HG03558 (cell line): ENCODE data around the gene IQSEC3.
"Not testable (repeated sequence)": the region's sequence is repeated elsewhere in the genome, so short reads cannot be mapped to it uniquely, and the experiment has no call there.

Experiments used
- ATAC-seq: cut with Tn5 transposase; IDR thresholded peaks from one replicate; pipeline ENCODE4 v1.9.1; 2021; ENCODE audit warnings: moderate number of reproducible peaks; ENCODE audit not compliant: unreplicated experiment; ENCODE audit errors: extremely low read depth

Gene IQSEC3

DNA sequence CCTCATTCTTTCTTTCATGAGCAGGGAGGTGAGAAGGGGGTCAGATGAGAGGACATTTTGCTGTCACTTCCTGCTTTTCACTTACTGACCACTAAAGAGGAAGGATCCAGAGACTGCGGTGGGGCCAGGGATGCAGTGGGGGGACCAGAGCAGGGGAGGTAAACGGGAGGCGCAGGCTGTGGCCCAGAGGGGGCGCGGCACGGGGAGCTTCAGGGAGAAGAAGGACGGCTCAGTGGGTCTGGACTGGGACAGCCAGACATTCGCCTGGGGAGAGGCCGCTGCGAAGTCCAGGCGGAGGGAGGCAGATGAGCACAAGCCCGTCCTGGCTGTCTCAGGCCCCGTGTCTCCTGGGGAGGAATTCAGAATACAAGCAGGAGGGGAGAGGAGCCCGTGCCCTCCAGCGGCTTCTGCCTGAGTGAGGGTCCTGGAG lies 106.2 kb downstream of the IQSEC3 start:
- no peak for ATAC-seq

DNA sequence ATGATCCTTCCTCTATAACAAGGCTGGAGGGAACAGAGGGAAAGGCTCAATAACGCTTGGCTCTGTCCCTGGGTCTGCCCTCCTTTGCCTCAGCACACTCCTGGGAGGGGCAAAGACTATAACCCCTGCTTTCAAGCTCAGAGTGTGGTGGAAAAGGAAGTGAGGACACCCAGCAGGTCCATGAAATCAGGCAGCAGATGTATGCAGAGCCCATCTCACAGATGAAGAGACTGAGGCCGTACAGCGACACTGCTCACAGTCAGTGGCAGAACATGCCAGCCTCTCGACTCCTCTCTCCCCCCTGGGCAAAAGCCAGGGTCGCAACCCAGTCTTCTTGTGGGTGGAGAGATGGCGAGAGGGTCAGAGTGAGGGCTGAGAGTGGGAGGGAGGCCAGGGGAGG lies 107.6 kb downstream of the IQSEC3 start:
- no peak for ATAC-seq

DNA sequence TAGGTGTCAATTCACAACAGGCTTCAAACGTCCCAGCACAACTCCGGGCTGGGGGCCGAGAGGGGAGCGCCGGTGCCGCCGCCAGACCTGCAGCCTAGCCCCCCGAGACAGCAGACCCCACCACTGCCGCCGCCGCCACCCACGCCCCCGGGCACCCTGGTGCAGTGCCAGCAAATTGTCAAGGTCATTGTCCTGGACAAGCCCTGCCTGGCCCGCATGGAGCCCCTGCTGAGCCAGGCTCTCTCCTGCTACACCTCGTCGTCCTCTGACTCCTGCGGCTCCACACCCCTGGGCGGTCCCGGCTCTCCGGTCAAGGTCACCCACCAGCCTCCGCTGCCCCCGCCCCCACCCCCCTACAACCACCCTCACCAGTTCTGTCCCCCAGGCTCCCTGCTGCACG lies 108.0 kb downstream of the IQSEC3 start:
- ATAC-seq, result no peak

DNA sequence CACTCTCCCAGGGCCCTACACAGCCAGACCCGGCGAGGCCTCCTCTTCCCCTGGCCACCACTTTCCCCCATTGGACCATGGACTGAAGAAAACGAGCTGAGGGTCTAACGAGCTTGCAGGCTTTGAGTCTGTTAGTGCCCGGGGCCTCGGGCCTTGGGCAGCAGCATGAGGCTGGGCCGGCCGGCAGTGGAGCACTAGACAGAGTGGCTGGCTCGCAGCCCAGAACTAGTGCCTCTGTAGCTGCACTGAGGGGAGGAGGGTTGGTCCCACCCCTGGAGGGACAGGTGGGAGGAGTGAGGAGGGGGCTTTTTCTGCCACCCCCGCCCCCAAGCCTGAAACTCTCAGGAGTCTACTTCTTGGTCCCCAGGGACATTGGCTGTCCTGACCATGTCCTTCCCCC lies 108.7 kb downstream of the IQSEC3 start:
- ATAC-seq, result no peak

DNA sequence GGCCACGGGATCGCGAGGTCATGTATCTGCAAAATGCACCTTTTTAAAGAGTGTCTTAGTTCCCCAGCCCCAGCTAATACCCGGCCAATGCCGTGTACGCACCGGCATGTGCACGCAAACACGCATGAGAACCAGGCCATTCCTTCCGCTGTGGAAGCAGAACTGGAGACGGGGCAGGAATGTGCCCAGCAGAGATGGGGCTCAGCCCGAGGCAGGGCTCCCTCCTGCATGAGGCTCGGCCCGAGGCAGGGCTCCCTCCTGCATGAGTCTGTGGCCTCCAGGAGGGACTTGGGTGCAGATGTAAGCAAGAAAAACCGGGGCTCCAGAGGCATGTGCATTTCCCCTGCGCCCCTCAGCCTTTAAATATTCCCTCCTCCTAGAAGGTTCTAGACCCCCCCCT lies 109.2 kb downstream of the IQSEC3 start:
- ATAC-seq, result no peak

DNA sequence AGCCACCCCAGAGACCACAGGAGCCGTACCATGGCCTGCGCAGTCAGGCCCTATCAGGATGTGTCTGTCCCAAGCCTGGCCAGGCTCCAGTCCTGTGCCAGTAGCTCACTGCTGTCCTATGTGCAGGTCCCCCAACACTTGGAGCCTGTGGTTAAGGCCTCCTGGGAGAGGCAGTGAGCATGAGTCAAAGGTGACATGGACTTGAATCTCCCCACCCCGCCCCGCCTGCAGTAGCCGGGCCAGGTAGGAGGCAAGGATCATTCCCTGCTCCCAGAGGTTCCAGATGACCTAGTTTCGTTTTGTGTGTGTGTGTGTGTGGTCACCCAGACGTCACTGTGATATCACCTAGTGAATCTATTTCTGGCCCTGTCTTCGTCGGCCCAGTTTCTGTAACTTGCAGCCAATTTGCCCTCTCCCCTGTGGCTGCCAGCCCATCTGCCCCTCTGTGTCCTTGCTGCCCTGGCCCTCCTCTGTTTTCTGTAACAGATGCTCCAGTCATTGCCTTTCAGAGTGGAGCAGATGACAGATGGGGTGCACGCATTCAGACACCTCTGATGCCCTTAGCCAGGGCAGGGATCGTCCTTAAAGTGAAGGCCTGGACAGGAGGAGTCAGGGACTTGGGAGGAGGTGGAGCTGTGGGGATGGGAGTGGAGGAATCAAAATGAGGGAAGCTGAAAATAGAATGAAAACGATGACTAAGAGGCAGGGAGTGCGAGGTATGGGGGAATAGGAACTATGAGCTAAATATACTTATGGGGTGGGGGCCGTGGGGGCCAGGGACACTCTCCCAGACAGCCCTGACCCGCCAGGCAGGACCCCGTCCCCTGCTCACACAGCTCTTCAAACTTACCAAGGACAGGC lies 110.0 kb downstream of the IQSEC3 start:
- ATAC-seq, result no peak

DNA sequence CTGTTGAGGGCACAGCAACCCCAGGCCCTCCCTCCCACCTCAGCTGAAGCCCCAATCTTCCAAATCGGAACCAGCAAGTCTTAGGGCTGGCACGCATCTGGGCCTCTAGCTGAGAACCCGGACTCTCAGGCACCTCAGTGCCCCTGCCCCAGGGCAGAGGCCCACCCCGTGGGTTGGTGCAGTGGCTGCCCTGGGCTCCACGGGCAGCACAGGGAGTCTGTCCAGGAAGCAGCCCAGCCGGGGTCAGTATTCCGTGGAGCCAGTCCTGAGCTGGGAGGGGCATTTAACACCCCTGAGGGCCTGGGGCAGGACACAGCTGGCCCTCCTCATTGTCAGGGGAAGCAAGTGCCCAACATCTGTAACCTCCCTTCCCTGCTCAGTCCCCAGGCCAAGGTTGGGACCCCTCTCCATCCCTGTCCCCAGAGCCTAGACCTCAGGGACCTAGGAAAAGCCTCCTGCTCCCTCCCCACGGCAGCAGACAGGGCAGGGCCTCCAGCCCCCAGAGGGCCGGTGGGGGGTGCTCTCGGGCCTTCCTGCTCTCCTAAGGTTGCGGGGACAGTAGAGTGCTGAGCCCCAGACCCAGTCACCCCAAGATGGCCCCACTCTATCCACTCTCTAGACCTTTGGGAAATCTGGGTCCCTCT lies 110.9 kb downstream of the IQSEC3 start:
- no peak for ATAC-seq

DNA sequence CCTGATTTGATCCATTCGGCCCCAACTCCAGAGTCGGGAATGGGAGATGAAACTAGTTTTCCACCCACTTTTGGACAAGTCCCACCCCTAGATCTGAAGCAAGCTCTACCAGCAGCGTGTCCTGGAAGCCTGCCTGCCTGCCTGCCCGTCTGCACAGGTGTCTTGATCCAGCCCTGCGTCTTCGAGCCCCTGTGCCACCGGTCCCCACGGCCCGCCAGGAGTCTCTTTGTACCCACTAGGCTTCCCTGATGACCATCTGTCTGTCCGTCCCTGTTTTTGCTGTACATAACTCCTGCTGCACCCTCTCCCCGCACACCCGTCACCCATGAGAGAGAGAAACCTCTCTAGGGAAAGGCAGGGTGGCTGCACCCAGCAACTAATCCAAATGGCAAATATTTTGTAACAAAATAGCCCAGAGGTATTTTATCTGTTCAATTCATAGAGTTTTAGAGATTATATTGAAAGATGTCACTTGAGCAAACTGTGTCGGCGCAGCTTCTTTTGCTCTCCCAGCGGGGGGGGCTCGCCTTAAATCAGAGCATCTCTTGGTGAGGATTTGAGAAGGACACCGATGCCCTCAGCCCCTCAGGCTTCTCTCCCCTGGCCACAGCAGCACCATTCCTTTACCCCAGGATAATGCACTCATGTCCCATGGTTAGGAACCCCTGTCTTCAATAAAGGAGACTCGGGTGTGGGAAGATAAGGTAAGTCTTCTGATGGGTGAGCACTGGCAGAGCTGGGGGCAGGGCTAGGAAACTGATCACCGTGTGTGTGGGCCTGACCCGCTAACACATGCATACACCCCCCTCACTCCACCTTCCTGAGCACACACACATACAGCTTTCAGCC lies 111.6 kb downstream of the IQSEC3 start:
- ATAC-seq, result no peak

DNA sequence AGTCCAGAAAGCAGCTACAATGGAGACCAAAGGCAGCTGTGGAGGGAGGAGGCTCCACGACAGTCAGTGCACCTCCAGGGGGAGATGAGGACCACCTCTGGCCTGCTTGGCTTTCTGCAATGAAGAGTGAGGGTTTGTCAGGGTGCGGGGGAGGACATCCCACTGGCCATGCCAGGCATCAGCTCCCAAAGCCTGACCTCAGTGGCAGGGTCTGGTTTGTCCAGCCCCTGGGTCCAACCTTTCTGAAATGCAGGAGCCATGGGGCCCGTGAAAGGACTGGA lies 112.2 kb downstream of the IQSEC3 start:
- no peak for ATAC-seq

DNA sequence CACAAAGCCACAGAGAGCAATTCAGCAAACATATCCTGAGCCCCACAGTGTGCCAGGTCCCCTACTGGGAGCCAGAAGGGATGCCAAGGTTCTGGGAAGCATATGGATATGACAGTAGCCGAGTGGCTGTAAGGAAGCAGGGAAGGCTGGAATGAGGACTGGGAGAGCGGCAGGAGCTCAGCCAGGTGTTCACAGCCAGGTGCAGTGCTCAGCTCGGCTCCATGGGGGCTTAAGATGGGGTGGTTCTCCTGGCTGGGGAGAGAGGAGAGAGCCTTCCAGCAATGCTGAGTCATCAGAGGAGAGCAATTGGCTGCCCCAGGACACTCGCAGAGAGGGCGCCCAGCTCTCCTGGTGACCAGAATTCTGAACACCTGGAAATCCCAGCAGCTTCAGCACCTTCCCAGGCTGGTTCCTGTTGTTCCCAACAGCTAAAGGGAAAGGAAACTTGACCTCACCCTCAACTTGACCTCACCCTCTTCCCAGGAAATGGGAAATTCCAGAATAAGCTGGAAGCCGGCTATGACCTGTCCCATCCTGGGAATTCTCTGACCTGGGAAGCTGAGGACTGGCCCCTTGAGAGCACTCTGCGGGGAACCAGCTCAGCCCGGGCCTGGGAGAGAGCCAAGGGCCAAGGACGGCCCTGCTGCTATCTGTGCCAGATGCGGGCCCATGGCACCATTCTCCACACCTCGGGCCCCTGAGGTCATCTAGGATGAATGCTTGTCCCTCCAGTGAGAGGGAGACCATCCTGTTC lies 112.7 kb downstream of the IQSEC3 start:
- no peak for ATAC-seq

DNA sequence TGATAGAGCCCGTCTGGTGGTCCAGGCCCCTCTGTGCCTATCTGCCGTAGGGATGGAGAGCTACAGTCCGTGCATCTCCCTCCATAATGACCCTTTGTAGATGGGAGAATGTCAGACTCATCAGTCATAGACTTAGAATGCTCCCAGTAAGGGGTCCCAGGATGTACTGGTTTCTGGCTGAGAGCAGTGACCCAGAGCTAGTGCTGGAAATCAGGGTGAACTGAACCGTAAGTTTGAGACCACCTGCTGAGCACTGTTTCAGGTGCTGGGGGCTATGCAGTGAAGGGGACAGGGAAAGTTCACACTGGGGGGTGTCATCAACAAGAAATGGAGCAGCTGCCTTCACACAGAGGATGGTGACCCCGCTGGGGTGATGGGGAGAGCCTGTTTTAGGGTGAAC lies 113.3 kb downstream of the IQSEC3 start:
- ATAC-seq, result no peak

DNA sequence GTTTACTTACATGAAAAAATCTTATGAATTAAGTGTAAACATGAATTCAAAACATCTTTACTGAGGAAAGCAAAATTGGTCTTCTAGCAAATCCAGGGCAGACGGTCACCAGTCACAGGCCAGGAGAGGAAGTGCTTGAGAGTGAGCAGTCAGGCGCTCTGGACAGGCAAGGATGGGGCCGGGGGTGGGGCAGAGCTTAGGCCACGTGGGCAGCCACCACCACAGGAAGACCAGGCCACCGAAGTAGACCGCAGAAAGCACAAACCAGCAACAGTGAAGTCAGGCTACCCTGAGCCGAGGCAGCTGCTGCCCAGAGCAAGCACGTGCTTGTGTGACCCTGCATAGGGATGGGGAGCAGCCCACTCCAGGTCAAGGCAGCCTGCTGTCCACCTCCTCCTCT lies 113.9 kb downstream of the IQSEC3 start:
- ATAC-seq, result no peak

DNA sequence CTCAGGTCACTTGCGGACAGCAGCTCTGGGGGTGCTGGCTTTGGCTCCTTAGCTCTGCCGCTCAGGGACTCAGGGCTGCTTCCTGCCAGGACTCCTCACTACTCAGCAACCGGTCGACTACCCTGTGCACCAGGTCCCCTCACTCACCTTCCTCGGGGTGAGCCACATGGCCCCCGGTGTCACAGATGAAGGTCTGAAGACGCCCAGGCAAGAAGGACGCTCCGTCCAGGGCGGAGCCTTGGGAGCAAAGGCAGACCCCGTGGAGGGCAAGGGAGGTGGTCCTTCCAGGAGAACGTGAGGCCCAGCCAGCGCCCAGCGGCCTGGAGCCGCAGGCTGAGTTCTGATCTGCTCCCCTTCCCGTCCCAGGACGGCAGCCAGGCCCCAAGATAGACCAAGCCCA lies 115.4 kb downstream of the IQSEC3 start:
- no peak for ATAC-seq

DNA sequence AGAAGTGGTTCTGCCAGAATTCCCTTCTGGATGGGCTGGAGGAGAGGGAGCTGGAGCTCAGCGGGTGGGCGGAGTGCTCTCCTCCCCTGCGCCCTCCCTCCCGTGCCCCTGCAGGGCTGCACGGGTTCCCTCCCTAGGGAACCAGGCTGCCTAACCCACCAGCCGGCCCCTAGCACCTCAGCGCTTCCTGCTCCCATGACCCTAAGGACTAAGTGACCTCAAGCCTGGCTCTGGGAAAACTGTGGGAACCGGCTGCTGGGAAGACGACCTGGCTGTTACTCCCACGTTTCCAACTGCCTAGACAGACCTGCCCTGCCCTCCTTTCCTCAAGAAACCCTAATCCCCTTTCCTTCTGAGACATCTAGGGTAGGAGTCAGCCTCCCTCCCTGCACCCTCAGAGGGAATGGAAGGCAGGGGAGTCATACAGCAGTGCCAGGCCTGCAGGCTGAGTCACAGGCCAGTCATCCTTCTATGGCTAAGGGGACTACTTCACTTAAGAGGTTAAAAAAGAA lies 115.9 kb downstream of the IQSEC3 start:
- no peak for ATAC-seq

DNA sequence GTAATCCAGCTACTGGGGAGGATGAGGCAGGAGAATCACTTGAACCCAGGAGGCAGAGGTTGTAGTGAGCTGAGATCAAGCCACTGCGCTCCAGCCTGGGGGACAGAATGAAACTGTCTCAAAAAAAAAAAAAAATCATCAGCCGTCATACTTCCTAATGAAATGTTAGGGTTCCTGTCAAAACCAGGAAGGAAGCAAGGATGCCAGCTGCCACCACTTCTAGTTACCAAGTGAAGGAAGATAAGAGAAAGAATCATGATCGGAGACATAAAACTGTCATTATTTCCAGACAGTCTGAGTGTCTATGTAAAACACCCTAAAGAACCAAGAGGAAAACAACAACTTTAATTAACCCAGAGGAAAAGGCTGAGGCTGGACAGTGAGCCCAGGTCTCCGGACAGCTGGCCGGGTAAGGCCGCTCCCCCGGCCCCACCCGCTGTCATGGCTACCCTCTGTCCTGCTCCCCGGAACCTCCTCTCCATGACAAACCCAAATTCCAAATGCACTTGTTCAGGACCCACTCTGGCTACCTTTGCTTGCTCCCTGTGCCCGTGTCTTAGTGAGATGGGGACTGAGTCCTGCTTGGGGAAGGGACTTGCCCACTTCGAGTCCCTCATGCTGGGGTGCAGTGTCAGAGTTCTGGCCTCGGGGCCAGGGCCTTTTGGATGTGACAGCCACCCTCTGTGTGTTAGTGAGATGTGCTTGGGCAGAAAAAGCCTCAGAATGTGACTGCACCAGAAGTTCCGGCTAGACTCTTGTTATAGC lies 118.4 kb downstream of the IQSEC3 start:
- ATAC-seq, result no peak

DNA sequence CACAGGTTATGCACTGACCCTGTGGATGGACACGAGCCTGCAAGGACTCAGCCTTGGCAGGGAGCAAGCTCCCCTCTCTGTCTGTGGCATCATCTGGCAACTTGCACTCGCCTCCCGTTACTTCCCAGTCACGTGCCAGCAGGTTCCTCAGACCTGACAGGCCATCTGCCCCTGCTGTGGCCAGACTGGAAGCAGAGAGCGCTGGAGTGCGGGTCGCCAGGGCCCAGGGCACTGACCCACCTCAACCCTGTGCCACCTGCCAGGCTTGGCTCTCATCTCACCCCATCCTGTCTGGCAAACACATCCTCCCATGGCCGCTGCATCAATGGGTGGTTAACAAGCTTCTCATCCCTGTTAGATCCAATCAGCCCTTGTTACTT lies 119.0 kb downstream of the IQSEC3 start:
- ATAC-seq, result no peak

DNA sequence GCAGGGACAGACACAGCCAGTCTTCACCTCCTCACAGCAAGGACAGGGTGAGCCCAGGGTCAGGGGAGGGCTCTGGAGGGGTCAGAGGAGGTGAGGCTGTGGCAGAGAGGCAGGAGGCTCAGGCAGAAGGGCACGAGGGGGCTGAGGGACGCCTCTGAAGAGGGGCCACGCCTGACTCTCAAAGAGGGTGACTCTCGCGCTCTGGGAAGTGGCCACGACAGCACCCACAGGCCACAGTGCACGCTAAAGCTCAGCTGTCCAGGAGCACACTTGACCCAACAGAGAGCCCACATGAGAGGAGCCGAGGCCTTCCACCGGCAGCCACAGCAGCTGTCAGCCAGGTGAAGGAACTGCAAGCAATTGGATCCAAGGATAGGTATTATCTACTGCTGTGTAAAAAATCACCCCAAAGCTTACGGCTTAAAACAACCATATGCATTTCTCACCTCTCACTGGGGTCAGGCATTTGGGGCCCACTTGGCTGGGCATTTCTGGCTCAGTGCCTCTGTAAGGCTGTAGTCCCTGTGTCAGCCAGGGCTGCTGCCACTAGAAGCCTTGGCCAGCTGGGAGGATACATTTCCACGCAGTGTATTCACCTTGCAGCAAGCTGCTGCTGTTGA lies 119.5 kb downstream of the IQSEC3 start:
- ATAC-seq, result no peak

DNA sequence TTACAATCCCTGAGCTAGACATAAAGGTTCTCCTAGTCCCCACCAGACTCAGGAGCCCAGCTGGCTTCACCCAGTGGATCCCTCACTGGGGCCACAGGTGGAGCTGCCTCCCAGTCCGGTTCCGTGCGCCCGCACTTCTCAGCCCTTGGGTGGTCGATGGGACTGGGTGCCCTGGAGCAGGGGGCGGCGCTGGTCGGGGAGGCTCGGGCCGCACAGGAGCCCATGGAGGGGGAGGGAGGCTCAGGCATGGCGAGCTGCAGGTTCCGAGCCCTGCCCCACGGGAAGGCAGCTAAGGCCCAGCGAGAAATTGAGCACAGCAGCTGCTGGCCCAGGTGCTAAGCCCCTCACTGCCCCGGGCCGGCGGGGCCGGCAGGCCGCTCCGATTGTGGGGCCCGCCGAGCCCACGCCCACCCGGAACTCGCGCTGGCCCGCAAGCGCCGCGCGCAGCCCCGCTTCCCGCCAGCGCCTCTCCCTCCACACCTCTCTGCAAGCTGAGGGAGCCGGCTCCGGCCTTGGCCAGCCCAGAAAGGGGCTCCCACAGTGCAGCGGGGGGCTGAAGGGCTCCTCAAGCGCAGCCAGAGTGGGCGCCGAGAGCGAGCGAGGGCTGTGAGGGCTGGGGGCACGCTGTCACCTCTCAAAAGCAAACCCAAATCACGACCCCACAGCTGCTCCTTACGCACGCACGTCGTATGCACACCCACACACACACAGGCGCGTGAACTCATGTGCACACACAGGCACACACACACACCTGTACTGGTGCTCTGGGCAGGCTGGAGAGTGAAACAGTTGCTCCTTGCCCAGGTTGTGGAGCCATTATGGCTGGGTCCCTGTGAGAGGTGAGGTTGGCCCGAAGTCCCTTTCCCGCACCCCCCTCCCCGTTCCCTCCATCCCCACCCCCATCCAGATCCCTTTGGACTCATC lies 121.7 kb downstream of the IQSEC3 start:
- ATAC-seq, result not testable (repeated sequence)
